Endodermal cell (in vitro differentiated cells): Measurements from ENCODE around the gene ABTB2. TPM values are rescaled to one million over a fixed set of nuclear protein-coding genes. Genes with fewer than 3 reads are reported as not detected.

Source experiments
- DNase-seq: peaks from one replicate; pipeline ENCODE4 v3.0.0-alpha.2; 2017
- H3K27ac ChIP-seq: 2 replicates; pipeline ENCODE4 v1.5.1; 2013; ENCODE audit warnings: mild to moderate bottlenecking, low read depth, low read length, moderate library complexity
- H3K27me3 ChIP-seq: 2 replicates; pipeline ENCODE4 v1.6.1; 2013; ENCODE audit warnings: mild to moderate bottlenecking, low read length, moderate library complexity; ENCODE audit not compliant: insufficient read depth, control insufficient read depth, poor library complexity, severe bottlenecking
- H3K36me3 ChIP-seq: 2 replicates; pipeline ENCODE4 v1.7.0; 2013; ENCODE audit warnings: mild to moderate bottlenecking, low read length, moderate library complexity; ENCODE audit not compliant: control insufficient read depth, insufficient read depth
- H3K4me1 ChIP-seq: one replicate; pipeline ENCODE4 v1.7.0; 2013; ENCODE audit warnings: low read length; ENCODE audit not compliant: control insufficient read depth, insufficient read depth
- H3K4me3 ChIP-seq: 2 replicates; pipeline ENCODE4 v1.5.1; 2013; ENCODE audit warnings: mild to moderate bottlenecking, low read length, moderate library complexity
- H3K9ac ChIP-seq: 2 replicates; pipeline ENCODE4 v1.6.1; 2013; ENCODE audit warnings: mild to moderate bottlenecking, low read length, moderate library complexity; ENCODE audit not compliant: poor library complexity, severe bottlenecking; ENCODE audit errors: extremely low read depth
- H3K9me3 ChIP-seq: 2 replicates; pipeline ENCODE4 v1.6.1; 2013; ENCODE audit warnings: mild to moderate bottlenecking, low read length, moderate library complexity; ENCODE audit not compliant: control insufficient read depth
- H3K27ac Mint-ChIP-seq: 2 replicates; pipeline ENCODE4 v1.8.0; 2020; ENCODE audit warnings: mixed read lengths
- H3K27me3 Mint-ChIP-seq: 2 replicates; pipeline ENCODE4 v1.8.0; 2021; ENCODE audit warnings: mild to moderate bottlenecking, mixed read lengths; ENCODE audit not compliant: insufficient read depth
- H3K36me3 Mint-ChIP-seq: 2 replicates; pipeline ENCODE4 v1.8.0; 2020; ENCODE audit warnings: low read depth, mixed read lengths
- H3K4me1 Mint-ChIP-seq: 2 replicates; pipeline ENCODE4 v1.8.0; 2020; ENCODE audit warnings: mixed read lengths
- H3K4me3 Mint-ChIP-seq: 2 replicates; pipeline ENCODE4 v1.8.0; 2020; ENCODE audit warnings: mild to moderate bottlenecking, moderate library complexity, mixed read lengths
- H3K9me3 Mint-ChIP-seq: 2 replicates; pipeline ENCODE4 v1.8.0; 2020; ENCODE audit warnings: mild to moderate bottlenecking, mixed read lengths
- CTCF ChIP-seq: fragments of 200-600 bp; sonication (generic); conservative IDR thresholded peaks from 2 replicates; pipeline ENCODE4 v1.5.0; 2021; ENCODE audit warnings: antibody characterized with exemption, mild to moderate bottlenecking
- WGBS, 2 experiments: methylation state at CpG; one replicate each; pipeline versions ENCODE4 v1.1.5 to v1.1.7; 2013; ENCODE audit warnings: missing lambda C conversion rate in 2 of 2, mixed read lengths in 1 of 2; ENCODE audit not compliant: insufficient coverage in 1 of 2, insufficient read length in 1 of 2; 5-methylcytosine and 5-hydroxymethylcytosine counted together
- total RNA-seq, 2 donors: library from RNA; stranded (reverse); fragmentation: NEBNext Ultra II Directional in 1 of 2; extraction: Animal tissue kit (Norgen Biotek cat#: 25700) in 1 of 2; gene quantifications; 2 replicates in 1 of 2; 3 replicates in 1 of 2; pipeline ENCODE4 v1.2.1, GENCODE V29; 2021

ABTB2 gene
- total RNA-seq, 2 donors from 2014 or later, result 2.9 to 5.2 TPM

GRCh38 chr11:34213366-34213765, 144.4 kb downstream of the ABTB2 start:
- H3K36me3 Mint-ChIP-seq, result no peaks in the 10 kb centered on the region
- H3K36me3 ChIP-seq, result no peaks in the 10 kb centered on the region
- H3K9me3 Mint-ChIP-seq, result no peaks in the 10 kb centered on the region
- H3K9ac ChIP-seq, result no peak overlapping the region
- TF ChIP-seq CTCF, result no peak
- 68 to 76% methylated on average over 5 of the region's 5 CpGs for WGBS, 2 experiments
- DNase-seq, result no peak
- H3K4me3 ChIP-seq, result no peak overlapping the region
- H3K4me1 ChIP-seq, result no peaks in the 10 kb centered on the region
- no peak overlapping the region for H3K4me3 Mint-ChIP-seq
- H3K27me3 Mint-ChIP-seq, result peaks cover 5% of the 10 kb centered on the region
- H3K27me3 ChIP-seq, result no peaks in the 10 kb centered on the region
- H3K4me1 Mint-ChIP-seq, result peaks cover 6% of the 10 kb centered on the region
- H3K9me3 ChIP-seq, result no peaks in the 10 kb centered on the region
- H3K27ac Mint-ChIP-seq, result no peak overlapping the region
- H3K27ac ChIP-seq, result no peak overlapping the region

GRCh38 chr11:34212566-34212965, 145.2 kb downstream of the ABTB2 start:
- Histone ChIP-seq H3K27ac (no peak overlapping the region), H3K4me3 (no peak overlapping the region)
- 72 to 83% methylated on average over 1 to 3 of the region's 3 CpGs for WGBS, 2 experiments

GRCh38 chr11:34209809-34210208, 148.0 kb downstream of the ABTB2 start:
- Histone ChIP-seq H3K27me3 (no peaks in the 10 kb centered on the region), H3K9me3 (no peaks in the 10 kb centered on the region), H3K4me3 (no peak overlapping the region), H3K27ac (no peak overlapping the region), H3K36me3 (no peaks in the 10 kb centered on the region), H3K9ac (no peak overlapping the region), H3K4me1 (peaks cover 6% of the 10 kb centered on the region)
- WGBS, 2 experiments, result 74 to 94% methylated on average over 4 to 5 of the region's 5 CpGs
- peak; percentile 57 for TF ChIP-seq CTCF
- Mint-ChIP-seq H3K4me3 (no peak overlapping the region), H3K27ac (no peak overlapping the region), H3K9me3 (no peaks in the 10 kb centered on the region), H3K4me1 (peaks cover 17% of the 10 kb centered on the region), H3K36me3 (no peaks in the 10 kb centered on the region), H3K27me3 (peaks cover 6% of the 10 kb centered on the region)
- peak; percentile 70 for DNase-seq

More at GRCh38 chr11:34212566-34212965, 145.2 kb downstream of the ABTB2 start:
- H3K9me3 Mint-ChIP-seq, result no peaks in the 10 kb centered on the region
- H3K27ac Mint-ChIP-seq, result peak overlapping the region; percentile 44
- H3K4me3 Mint-ChIP-seq, result no peak overlapping the region
- no peaks in the 10 kb centered on the region for H3K9me3 ChIP-seq
- H3K4me1 ChIP-seq, result no peaks in the 10 kb centered on the region
- peaks cover 6% of the 10 kb centered on the region for H3K4me1 Mint-ChIP-seq
- no peaks in the 10 kb centered on the region for H3K27me3 ChIP-seq
- peaks cover 6% of the 10 kb centered on the region for H3K27me3 Mint-ChIP-seq
- H3K36me3 ChIP-seq, result no peaks in the 10 kb centered on the region
- no peak overlapping the region for H3K9ac ChIP-seq
- H3K36me3 Mint-ChIP-seq, result no peaks in the 10 kb centered on the region
- TF ChIP-seq CTCF, result no peak
- no peak for DNase-seq
